ENCODE data around the gene DYSF.

Gene DYSF

GRCh38 chr2:71498261-71498701 is 44.9 kb downstream of the DYSF start:
- in situ Hi-C loops (cut with HindIII; ENCODE audit: low sequenced_read_pairs) = no loop called here
- H3K4me3 ChIP-seq (ENCODE audit: low read depth, low read length) = no peak overlapping the region
- DNase-seq (ENCODE audit: low read depth) = peak; percentile 86
- TF ChIP-seq, protein P1, sequence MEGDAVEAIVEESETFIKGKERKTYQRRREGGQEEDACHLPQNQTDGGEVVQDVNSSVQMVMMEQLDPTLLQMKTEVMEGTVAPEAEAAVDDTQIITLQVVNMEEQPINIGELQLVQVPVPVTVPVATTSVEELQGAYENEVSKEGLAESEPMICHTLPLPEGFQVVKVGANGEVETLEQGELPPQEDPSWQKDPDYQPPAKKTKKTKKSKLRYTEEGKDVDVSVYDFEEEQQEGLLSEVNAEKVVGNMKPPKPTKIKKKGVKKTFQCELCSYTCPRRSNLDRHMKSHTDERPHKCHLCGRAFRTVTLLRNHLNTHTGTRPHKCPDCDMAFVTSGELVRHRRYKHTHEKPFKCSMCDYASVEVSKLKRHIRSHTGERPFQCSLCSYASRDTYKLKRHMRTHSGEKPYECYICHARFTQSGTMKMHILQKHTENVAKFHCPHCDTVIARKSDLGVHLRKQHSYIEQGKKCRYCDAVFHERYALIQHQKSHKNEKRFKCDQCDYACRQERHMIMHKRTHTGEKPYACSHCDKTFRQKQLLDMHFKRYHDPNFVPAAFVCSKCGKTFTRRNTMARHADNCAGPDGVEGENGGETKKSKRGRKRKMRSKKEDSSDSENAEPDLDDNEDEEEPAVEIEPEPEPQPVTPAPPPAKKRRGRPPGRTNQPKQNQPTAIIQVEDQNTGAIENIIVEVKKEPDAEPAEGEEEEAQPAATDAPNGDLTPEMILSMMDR (IDR thresholded peaks at IDR 0.05; ENCODE audit: low read depth, low read length, missing control alignments) = no peak

- in situ Hi-C loops (cut with HindIII; ENCODE audit: low sequenced_read_pairs) = no loop called here
- TF ChIP-seq, protein P1 (IDR thresholded peaks at IDR 0.05; ENCODE audit: low read depth, low read length, missing control alignments) = no peak
- DNase-seq (ENCODE audit: low read depth) = no peak
- H3K4me3 ChIP-seq (ENCODE audit: low read depth, low read length) = no peak overlapping the region
These were observed 46.3 kb downstream of the DYSF start for GRCh38 chr2:71499691-71500090.

GRCh38 chr2:71500426-71501079 is 47.2 kb downstream of the DYSF start:
- DNase-seq (ENCODE audit: low read depth) = no peak
- TF ChIP-seq, protein P1 (IDR thresholded peaks at IDR 0.05; ENCODE audit: low read depth, low read length, missing control alignments) = no peak
- in situ Hi-C loops (cut with HindIII; ENCODE audit: low sequenced_read_pairs) = no loop called here
- H3K4me3 ChIP-seq (ENCODE audit: low read depth, low read length) = no peak overlapping the region

DNA sequence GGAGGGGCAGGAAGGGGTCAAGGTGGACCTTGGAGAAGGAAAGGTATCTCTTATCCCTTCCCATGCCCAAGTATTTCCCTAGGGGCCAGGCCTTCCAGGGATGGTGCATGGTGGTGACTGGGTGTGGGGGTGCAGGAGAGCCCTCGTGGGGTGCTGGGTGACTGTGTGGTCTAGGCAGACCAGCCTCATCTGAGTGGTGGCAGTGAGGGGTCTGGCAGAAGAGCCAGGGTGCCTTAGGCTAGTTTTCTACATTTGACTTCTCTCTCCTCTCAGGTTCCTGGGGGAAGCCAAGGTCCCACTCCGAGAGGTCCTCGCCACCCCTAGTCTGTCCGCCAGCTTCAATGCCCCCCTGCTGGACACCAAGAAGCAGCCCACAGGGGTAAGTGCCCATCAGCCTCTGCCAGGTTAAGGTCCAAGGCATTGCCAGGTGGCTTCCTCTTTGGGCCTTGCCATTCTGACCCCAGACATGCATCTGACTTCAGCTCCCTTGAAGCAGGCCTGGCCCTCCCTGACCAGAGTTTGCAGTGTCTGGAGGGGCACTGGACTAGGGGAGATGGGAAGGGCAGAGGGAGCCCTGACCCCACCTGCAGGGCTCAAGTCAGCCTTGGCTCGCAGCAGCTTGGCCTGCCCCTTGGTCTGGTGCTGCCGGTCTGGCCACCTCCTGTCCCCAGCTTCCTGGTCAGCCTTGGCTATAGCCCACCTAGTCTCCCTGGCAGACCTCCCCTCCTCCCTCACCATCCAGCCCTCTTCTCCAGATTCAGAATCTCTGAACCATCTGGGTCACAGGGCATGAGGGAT is 49.8 kb downstream of the DYSF start:
- no peak overlapping the region for H3K4me3 ChIP-seq (ENCODE audit: low read depth, low read length)
- DNase-seq (ENCODE audit: low read depth) = no peak
- in situ Hi-C loops (cut with HindIII; ENCODE audit: low sequenced_read_pairs) = no loop called here
- TF ChIP-seq, protein P1 (IDR thresholded peaks at IDR 0.05; ENCODE audit: low read depth, low read length, missing control alignments) = no peak

- in situ Hi-C loops (cut with HindIII; ENCODE audit: low sequenced_read_pairs) = no loop called here
- no peak for DNase-seq (ENCODE audit: low read depth)
- no peak overlapping the region for H3K4me3 ChIP-seq (ENCODE audit: low read depth, low read length)
- TF ChIP-seq, protein P1 (IDR thresholded peaks at IDR 0.05; ENCODE audit: low read depth, low read length, missing control alignments) = no peak
These were observed 50.5 kb downstream of the DYSF start for GRCh38 chr2:71503837-71504236.

- in situ Hi-C loops (cut with HindIII; ENCODE audit: low sequenced_read_pairs) = no loop called here
- TF ChIP-seq, protein P1 (IDR thresholded peaks at IDR 0.05; ENCODE audit: low read depth, low read length, missing control alignments) = no peak
- H3K4me3 ChIP-seq (ENCODE audit: low read depth, low read length) = no peak overlapping the region
- DNase-seq (ENCODE audit: low read depth) = no peak
These were observed 51.2 kb downstream of the DYSF start for GRCh38 chr2:71504611-71505010.

Data from astrocyte of the cerebellum (primary cell).